Measurements from ENCODE around the gene TMEM138.

The TMEM138 gene

DNA sequence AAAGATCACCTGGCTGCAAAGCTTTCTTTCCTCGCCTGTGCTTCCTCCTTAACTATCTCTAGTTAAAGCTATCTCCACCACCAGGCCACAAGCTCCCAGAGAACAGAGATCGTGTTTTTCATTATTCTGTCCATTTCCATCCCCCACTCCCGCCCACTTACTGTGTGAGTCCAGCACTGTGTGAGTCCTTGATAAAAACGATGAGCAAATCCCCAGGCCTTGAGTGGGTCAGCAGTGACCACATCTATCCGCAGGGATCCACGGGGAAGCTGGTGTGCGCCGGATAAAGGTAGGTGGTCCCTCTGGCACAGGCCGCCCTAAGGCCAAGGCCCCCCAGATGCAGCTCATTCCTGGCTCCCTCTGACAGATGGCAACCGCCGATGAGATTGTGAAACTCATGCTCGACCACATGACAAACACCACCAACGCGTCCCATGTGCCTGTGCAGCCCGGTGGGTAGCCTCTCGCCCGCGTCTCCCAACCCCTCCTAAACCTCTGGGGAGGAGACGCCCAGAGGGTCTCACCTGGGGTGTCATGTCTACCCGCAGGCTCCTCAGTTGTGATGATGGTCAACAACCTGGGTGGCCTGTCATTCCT, 19.9 kb upstream of the TMEM138 start:
- DNase-seq (ENCODE audit: low read depth) = no peak
- H3K4me3 ChIP-seq (ENCODE audit: low read depth, low read length) = no peak overlapping the region
- TF ChIP-seq CTCF (conservative IDR thresholded peaks at IDR 0.05; ENCODE audit: low read depth, low read length) = no peak

DNA sequence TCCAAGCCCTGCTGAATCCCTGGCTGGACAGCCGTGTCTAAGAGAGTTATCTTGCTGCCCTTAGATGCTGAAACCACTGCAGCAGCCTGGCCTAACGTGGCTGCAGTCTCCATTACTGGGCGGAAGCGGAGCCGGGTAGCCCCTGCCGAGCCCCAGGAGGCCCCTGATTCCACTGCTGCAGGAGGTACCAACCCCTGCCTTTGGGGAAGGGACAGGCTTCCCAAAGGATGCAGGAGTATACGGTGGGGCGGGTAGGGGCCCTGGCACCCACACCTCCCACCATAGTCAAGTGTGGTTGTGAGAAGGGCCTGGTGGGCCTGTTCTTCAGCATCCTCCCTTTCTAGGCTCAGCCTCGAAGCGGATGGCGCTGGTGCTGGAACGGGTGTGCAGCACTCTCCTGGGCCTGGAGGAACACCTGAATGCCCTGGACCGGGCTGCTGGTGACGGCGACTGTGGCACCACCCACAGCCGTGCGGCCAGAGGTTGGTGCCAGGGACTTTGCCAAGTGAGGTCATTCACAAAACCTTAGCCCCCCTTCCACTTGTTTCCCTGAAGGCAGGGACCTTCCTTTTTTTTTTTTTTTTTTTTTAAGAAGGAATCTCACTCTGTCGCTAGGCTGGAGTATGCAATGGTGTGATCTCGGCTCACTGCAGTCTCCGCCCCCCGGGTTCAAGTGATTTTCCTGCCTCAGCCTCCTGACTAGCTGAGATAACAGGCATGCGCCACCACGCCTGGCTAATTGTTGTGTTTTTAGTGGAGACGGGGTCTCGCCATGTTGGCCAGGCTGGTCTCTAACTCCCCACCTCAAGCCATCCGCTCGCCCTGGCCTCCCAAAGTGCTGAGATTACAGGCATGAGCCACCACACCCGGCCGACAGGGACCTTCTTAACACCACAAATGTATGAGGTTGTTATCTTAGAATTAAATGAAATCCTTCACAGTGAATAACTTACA, 18.1 kb upstream of the TMEM138 start:
- TF ChIP-seq CTCF (conservative IDR thresholded peaks at IDR 0.05; ENCODE audit: low read depth, low read length) = no peak
- no peak for DNase-seq (ENCODE audit: low read depth)
- H3K4me3 ChIP-seq (ENCODE audit: low read depth, low read length) = no peak overlapping the region

DNA sequence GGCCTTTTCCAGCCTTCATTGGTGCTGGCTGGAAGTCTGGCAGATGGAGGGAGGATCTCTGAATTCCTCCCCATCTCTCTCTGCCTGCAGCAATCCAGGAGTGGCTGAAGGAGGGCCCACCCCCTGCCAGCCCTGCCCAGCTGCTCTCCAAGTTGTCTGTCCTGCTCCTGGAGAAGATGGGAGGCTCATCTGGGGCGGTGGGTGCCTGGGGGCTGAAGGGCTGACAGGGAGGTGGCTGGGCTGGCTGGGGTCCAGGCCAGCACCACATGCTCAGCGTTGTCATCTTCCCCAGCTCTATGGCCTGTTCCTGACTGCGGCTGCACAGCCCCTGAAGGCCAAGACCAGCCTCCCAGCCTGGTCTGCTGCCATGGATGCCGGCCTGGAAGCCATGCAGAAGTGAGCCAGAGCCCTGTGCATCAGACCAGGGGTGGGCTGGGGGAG, 17.0 kb upstream of the TMEM138 start:
- no peak for DNase-seq (ENCODE audit: low read depth)
- no peak overlapping the region for H3K4me3 ChIP-seq (ENCODE audit: low read depth, low read length)
- TF ChIP-seq CTCF (conservative IDR thresholded peaks at IDR 0.05; ENCODE audit: low read depth, low read length) = no peak

- no peak for DNase-seq (ENCODE audit: low read depth)
- TF ChIP-seq CTCF (conservative IDR thresholded peaks at IDR 0.05; ENCODE audit: low read depth, low read length) = no peak
- H3K4me3 ChIP-seq (ENCODE audit: low read depth, low read length) = no peak overlapping the region
These were observed 16.0 kb upstream of the TMEM138 start for GRCh38 chr11:61345954-61346843.

DNA sequence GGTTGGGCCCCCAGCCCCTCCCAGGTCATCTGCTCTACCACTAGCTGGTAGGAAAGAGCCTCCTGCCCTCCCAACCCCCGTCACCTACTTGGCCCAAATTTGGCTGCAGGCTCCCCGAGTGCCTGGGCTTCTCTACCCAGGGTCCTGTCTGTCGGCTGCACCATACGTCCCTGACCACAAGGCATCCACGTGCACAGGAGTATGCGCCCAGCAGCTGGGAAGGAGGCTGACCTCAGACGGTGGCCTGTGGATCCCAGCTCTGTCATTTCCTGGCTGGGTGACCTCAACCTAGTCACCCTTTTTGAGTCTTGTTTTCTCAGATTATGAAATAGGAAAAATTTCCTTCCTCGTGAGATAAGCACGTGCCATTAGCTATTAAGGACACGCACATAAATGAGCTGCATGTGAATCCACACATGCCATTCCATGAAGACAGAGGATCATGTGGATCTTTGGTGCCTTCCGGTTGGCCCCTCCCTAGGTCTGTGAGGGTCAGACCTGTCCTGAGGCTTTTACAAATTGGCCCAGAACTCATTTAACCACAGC, 14.2 kb upstream of the TMEM138 start:
- DNase-seq (ENCODE audit: low read depth) = peak; percentile 87
- TF ChIP-seq CTCF (conservative IDR thresholded peaks at IDR 0.05; ENCODE audit: low read depth, low read length) = no peak
- H3K4me3 ChIP-seq (ENCODE audit: low read depth, low read length) = no peak overlapping the region

- TF ChIP-seq CTCF (conservative IDR thresholded peaks at IDR 0.05; ENCODE audit: low read depth, low read length) = no peak
- H3K4me3 ChIP-seq (ENCODE audit: low read depth, low read length) = no peak overlapping the region
- no peak for DNase-seq (ENCODE audit: low read depth)
These were observed 12.9 kb upstream of the TMEM138 start for GRCh38 chr11:61349189-61349751.

Measured in choroid plexus epithelial cell (primary cell).